GM18502 (cell line): Measurements from ENCODE around the gene PCSK4.
"Not testable (repeated sequence)": the region's sequence is repeated elsewhere in the genome, so short reads cannot be mapped to it uniquely, and the experiment has no call there.

Experiments
- ATAC-seq: cut with Tn5 transposase; IDR thresholded peaks from one replicate; pipeline ENCODE4 v1.9.1; 2021; ENCODE audit warnings: mild to moderate bottlenecking; ENCODE audit not compliant: unreplicated experiment, poor library complexity

The PCSK4 gene

DNA sequence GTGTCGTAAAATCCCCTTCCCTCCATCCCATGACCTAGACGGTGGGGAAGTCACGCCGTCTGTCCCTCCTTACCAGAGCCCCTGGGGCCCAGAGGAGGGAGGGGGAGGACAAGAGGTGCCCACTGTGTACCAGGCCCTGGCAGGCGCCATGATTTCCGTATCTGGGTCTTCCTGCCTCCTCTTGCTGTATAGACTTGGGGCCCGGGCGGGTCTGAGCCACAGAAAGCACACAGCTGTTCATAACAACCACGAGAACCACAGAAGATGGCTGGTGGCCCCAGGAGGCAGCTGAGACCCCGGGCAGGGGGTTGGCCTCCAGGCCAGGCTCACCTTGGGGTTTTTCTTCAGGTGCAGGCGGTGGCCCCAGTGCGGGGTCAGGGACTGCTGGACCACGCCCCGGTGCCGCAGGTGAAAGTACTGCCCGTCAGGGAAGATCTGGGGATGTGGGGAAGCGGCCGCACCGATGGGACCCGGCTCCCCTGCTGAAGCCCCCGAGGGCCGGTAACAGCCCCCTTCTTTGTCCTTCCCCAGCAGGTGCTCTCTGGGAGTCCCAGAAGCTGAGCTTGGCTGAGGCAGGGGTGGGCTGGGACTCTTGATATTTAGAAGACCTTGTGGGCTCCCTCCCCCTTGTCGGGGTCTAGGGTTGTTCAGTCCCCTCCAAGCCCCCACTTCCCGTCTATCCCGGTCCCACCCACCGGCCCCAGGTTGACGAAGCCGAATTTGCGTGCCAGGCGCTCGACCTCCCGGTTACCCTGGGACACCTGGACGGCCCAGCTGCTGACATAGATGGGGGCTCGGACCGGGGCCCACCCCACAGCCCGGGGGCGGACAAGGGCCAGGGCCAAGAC, 463 bp downstream of the PCSK4 start:
- ATAC-seq, result no peak

GRCh38 chr19:1488282-1488601, 1.9 kb downstream of the PCSK4 start:
- ATAC-seq, result no peak

DNA sequence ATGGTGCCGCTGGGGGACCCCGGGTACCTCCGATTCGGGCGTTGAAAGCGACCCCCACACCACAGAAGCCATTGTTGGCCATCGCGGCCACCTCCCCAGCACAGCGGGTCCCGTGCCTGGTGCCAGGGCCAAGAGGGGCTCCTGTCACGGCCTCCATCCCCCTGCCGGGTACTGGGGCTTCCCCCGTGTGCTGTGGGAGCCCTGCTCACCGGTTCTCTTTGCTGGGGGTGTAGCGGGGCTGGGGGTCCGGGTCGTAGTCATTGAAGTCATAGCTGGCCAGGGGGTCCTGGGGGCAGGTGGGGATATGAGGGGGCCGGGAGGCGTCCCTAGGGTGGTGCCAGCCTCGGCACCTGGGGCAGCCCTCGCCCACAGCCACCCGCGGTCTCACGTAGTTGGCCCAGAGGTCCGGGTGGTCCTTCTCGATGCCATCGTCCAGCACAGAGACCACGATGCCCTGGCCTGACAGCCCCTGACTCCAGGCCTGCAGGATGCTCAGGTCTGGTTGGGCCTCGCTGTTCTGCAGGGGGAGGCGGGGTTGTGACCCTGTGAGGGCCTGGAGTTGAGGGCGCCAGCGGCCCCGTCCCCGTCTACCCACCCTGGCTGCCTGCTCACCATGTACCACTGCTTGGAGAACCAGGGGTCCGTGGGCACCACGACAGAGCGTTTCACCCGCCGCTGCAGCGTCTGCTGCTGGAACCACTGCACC, 2.4 kb downstream of the PCSK4 start:
- no peak for ATAC-seq

DNA sequence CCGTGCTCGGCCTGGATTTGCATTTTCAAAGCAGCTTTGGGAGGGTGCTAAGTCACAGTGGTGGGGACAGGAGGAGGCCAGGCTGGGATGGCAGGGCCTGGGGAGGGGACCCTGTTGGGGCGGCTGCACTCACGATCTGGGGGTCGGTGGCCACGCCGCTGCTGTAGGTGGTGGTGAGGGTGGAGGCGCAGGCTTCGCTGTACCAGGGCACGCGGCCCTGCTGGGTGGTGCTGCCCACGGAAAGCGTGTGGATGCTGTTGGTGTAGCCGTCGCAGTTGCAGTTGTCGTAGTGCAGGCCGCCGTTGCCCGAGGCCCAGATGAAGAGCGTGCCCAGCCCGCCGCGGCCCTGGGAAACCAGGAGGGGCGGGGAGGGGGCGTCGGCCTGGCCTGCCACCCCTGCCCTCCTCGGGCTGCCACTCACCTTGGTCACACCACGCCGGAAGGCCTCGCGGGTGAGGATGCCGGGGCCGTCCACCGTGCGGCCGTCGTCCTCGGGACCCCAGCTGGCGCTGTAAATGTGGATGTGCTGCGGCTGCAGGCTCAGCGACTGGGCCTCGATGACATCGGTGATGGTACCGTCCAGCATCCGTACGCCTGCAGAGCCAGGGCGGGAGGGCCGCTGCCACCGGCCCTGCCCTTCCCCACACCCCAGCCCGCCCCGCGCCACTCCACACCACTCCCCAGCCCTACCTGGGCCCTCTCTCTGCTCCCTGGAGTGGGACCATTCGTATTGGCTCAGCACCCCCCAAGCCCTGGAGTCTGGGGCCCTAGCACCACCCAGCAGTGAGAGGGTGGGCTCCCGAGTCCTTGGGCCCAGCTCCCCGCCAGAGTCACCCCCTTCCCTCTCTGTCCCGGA, 3.2 kb downstream of the PCSK4 start:
- ATAC-seq, result no peak

DNA sequence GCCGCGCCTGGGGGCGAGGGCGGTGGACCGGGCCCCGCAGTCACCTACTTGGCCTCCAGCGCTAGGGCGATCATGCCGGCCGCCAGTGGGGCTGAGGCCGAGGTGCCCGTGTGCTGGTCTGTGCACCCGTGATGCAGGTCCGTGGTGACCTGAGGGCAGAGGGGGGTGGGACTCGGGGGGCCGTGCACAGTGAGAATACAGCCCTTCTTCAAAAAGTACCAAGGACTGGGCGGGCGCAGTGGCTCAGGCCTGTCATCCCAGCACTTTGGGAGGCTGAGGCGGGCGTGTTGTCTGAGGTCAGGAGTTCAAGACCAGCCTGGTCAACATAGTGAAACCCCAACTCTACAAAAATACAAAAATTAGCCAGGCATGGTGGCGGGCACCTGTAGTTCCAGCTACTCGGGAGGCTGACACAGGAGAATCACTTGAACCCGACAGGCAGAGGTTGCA, 6.1 kb downstream of the PCSK4 start:
- ATAC-seq, result no peak

DNA sequence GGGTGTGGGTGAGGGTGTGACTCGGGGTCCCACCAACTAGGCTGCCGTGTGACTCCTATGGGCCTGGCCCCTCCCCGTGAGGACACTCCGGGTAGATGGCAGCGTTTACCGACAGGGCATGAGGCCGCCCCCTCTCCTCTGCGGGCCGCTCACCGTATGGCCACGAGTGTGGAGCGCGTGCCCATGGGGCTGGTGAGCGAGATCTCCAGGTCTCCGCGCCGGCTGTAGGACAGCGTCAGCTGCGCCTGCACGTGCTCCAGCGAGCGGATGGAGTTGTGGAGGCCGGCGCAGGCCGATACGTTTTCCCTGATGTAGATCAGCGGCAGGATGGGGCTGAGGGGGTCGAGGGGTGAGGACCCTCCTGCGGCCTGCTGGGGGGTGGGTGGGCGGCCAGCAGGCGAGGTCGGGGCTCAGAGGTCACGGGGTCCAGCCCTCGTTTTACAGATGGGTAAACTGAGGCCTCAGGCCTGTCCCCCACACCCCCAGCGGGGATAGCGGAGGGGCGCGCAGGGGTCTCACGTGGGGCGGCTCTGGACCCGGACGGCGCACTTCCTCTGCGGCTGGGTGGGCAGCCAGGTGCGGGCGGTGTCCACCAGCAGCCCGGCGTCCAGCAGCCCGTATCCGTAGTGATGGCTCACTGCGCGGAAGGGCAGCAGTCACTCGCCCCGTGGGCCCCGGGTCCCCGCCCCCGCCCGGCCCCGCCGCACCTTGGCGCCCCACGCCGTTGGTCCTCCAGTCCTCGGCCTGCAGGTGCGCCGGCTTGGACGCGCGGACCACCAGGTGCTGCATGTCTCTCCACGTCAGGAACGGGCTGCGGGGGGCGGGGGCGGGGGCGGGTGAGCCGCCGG, 6.8 kb downstream of the PCSK4 start:
- ATAC-seq, result no peak

DNA sequence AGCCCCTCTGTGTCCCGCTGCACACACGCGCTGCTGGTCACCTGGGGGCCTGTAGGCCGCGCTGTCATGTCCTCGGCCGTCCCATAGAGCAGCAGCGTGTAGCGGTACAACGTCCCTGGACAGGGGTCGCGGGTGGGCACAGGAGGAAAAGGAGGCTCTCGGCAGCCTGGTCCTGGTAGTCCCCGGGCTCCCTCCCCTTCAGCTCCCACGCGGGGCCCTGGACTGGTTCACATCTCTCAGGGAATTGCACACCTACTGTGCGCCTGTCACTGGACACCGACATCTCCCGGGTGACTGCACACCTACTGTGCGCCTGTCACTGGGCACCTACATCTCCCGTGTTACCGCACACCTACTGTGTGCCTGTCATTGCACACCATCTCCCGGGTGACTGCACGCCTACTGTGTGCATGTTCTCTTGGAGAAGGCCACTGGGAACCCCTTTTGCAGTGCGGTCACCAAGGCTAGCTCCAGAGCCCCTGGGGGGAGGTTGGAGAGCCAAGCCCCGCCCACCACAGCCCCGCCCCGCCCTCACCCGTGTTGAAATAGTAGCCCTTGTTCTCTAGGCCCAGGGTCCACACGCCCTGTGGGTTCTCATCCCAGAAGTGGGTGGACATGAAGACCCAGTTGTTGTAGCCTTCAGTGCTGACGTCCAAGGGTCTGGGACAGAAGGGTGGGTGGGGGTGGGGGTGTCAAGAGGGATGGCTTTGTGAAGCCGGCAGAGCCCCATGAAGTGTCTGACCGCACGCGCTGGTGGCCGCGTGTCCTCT, 7.6 kb downstream of the PCSK4 start:
- ATAC-seq, result no peak

DNA sequence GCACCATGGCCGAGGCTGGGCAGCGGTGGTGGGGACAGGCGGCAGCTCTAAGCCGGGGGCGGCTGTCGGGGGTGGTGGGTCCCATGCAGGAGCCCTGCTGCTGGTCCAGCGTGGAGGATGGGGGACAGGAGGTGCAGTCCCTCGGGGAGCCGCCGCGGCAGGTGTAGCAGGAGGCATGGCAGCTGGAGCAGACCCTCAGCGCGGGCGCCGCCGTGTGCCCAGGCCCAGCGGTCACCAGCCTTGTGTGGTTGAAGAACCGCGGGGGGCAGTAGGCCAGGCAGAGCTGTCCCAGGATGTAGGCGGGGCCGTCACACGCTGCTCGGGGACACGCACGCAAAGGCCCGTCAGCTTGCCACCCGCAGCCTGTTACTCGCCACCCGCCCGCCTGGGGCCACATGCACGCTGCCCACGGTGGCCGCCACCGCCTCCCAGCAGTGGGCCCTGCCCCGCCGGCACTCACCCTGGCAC, 8.2 kb downstream of the PCSK4 start:
- no peak for ATAC-seq

GRCh38 chr19:1481224-1481892, 8.8 kb downstream of the PCSK4 start:
- no peak for ATAC-seq

DNA sequence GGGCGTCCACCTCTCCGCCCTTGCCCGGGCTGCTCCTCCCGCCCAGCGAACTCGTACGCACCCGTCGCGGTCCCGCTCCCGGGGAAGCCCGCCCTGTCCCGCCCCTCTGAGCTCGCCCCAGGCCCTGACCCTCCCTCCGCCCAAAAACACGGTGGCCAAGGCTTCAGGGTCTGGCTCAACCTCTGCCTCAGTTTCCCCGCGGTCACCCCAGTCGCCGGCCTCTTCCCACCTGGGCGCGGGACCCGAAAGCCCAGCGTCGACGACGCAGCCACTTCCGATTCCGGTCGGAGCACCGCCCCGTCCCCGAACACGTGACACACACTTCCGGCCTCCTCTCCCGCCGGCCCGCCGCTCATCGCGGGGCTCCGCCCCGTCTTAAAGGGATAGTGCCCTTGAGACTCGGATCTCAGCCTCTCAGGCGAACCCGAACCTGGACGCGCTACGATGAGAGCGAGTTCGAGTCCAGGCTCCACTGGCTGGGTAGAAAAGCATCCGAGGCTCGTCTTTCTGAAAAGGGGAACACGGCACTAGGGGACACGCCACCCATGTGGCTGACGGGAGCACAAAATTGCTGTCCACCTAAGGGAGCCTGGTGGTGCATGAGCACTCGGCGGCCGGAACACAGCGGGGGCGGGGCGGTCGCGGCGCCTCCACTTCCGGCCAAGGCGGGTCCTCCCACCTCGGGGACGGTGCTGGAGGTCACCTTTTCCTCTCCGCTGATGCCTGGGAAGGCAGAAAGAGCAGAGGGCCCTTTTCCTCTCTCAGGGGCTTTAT, 11.0 kb downstream of the PCSK4 start, which contains the start of gene C19orf25:
Gene C19orf25, minus strand, starts transcription at position 282 of the 774 bp plus-strand sequence. CDS start 312 bp downstream, outside the sequence.
- peak; percentile 84 for ATAC-seq

DNA sequence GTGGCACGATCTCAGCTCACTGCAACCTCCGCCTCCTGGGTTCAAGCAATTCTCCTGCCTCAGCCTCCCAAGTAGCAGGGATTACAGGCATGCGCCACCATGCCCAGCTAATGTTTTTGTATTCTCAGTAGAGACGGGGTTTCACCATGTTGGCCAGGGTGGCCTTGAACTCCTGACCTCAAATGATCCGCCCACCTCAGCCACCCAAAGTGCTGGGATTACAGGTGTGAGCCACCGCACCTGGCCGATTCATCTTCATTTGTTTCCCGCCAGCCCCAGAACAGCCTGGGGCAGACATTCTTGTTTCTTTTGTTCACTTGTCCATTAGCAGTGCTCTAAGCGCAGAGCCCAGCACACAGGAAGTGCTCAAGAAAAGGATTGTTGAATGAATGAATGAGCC, 13.1 kb downstream of the PCSK4 start:
- not testable (repeated sequence) for ATAC-seq

DNA sequence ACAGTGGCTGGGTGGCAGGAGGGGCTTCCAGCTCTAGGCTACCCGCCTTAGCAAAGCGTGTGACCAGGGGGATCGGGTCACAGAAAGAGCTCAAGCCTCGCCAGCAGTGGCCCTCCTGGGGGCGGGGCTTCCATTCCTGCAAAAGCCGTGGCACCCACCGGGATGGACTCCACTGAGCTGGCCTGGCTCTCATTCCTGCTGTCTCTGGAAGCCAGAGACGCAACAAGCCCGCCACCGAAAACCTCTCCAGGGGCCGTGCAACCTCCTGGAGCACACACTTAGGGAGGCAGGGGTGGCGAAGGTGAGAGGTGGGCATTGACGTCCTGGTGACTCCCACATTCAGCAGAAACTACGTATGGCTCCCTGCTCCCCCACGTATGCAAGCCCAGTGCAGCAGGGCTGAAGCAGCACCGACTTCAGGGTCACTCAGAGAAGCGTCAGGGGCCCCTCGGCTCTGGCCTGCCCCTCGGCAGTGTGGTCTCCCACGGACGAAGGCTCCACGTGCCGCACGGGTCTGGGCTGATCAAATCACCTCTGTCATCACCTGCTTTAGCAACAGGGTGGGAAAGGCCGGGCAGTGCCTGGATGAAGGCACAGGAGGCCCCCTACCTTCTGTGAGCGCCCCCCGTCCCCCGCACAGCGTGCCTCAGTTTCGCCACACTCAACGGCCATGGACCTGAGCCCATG, 14.3 kb downstream of the PCSK4 start:
- ATAC-seq, result no peak

DNA sequence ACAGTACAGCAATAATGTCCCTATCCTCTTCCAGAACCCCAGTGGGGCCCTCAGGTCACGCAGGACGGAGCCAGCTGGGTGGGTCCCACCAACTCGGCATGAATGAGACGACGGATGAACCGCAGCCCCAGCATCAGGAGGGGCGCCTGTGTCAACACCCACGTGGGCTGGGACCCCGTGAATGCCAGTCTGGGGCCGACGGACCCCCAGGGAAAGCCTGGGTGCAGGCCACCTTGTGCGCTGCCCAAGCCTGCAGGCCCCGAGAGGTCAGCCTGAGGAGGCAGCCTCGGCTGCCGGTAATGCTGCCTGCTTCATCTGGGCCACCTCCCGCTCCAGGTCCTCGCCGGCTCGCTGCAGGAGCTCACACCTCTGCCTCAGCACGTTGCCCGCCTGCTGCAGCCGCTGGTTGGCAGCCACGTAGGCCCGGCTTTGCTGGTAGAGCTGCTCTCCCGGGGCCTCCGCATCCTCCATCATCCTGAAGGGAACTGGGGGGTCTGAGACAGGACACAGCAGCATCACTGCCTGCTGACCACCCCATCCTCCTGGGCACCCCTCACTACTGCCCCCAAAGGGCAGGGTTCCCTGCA, 15.3 kb downstream of the PCSK4 start:
- no peak for ATAC-seq

- ATAC-seq, result no peak
Measured at GRCh38 chr19:1474011-1474764, 16.0 kb downstream of the PCSK4 start.

DNA sequence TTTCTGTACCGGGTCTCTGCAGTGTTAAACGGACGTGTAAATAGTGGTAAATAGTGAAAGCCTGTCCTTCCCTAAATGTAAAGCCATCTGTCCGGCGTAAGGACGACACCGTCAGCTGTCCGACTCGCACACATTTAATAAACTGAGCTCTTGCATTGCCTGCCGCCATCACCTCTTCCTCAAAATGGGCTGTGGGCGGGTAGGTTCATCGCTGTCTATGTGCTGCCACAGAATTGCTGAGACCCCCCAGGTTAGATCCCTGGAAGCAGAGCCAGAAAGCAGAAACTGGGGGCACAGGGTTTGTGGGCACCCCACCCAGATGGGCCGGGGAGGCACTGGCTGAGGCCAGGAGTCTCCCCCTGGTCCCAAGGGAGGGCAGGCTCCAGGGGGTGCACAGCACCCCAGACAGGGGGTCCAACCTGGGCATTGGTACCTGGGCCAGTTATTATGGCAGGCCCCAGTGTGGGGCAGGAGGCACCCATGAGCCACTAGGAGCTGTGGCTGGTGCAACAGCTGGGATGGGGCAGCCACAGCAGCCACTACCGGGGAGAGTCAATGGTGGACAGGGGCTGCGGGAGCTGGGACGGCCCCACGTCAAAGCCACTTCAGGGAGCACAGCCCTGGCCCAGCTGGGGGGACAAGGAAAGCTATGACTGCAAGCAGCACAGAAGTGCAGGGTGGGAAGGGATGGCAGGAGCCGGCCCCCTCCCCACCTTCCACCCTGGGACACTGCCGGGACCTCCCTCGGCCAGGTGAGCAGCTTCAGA, 16.9 kb downstream of the PCSK4 start:
- no peak for ATAC-seq
